GM12874 (cell line): ENCODE data around the gene CLPSL2.

ENCODE experiments used
- TF ChIP-seq, protein P1 (sequence below): IDR thresholded peaks from 2 replicates; pipeline ENCODE4 v1.5.1; 2011; ENCODE audit warnings: low read depth, mild to moderate bottlenecking, control low read depth, low read length, moderate library complexity; ENCODE audit not compliant: insufficient read depth

CLPSL2 gene

DNA sequence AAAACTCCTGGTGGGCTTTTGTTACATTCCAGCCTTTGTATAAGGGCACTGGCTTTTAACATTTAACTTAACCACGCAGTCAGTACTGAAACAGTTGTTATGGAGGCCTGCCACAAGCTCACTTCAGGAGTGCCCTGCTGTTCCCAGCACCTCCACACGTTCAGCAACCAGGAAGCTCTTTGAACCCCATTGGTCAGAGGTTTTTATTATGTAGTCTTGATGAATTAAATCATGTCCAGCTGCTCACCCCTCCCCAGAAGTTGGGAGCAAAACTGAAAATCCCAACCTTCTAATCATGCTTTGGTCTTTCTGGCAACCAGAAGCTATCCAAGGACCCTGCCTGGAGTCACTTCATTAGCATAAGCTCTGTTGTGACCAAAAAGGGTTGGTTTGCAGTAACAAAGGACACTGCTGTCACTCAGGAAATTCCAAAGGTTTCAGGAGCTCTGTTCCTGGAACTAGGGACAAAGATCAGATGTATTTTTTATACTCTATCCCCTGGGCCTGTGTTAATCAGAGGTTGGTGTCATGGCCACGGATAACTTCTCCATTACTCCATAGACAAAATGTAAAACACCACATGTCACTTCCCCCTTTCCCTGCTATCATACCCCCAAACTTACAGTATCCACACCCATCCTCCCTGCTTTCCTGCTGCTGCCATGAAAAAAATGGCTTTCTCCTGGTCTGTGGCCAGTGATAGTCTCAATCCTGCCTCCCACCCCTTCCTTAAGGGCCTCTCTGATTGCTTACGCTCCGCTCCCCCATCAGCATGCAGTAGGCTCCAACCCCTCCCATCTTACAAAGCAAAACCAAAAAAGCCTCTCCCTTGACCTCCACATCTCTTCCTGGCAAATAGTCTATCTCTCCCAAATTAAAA is 36.5 kb upstream of the CLPSL2 start:
- TF ChIP-seq, protein P1, sequence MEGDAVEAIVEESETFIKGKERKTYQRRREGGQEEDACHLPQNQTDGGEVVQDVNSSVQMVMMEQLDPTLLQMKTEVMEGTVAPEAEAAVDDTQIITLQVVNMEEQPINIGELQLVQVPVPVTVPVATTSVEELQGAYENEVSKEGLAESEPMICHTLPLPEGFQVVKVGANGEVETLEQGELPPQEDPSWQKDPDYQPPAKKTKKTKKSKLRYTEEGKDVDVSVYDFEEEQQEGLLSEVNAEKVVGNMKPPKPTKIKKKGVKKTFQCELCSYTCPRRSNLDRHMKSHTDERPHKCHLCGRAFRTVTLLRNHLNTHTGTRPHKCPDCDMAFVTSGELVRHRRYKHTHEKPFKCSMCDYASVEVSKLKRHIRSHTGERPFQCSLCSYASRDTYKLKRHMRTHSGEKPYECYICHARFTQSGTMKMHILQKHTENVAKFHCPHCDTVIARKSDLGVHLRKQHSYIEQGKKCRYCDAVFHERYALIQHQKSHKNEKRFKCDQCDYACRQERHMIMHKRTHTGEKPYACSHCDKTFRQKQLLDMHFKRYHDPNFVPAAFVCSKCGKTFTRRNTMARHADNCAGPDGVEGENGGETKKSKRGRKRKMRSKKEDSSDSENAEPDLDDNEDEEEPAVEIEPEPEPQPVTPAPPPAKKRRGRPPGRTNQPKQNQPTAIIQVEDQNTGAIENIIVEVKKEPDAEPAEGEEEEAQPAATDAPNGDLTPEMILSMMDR = no peak

DNA sequence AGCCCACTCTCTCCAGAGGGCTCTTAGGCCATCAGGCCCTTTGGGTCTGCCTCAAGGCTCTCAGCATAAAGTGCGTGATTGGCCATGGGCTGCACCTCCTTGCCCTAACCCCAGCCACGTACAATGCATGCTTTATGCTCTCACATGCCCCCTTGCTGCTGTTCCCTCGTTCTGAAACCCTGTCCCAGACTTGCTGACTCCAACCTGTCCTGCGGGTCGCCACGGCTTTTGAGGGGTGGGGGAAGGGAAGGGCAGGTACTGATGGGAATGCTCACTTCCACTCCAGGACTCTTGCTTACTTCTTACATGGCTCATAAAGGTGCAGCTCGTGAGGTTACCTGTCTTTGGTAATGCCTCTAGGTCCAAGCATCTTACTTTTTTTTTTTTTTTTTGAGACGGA is 33.6 kb upstream of the CLPSL2 start:
- TF ChIP-seq, protein P1 = no peak

DNA sequence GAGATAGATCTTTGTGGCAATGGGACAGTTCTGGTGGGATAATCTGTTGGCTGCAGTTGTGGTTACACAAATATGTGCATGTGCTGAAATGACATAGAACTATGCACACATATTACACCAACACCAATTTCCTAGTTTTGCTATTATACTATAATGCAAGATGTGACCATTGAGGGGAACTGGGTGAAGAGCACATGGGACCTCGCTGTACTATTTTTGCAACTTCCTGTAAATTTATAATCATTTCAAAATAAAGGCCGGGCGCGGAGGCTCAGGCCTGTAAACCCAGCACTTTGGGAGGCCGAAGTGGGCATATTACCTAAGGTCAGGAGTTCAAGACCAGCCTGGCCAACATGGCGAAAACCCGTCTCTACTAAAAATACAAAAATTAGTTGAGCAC is 30.9 kb upstream of the CLPSL2 start:
- TF ChIP-seq, protein P1 = no peak

DNA sequence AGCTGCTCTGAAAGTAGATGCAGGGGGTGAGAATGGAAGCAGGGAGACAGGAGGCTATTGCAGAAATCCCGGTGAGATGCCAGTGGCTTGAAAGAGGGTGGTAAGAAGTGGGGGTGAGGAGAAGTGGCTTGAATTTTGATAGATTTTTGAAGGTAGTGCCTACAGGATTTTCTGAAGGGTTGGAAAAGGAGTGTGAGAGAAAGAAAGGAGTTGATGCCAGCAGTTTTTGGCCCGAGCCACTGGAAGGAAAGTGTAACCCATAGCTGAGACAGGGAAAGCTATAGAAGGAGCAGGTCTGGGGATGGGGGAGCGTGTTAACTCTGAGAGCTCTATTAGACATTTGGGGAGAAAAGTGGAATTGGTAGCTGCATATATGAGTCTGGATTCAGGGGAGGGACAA is 29.9 kb upstream of the CLPSL2 start:
- TF ChIP-seq, protein P1 = no peak

DNA sequence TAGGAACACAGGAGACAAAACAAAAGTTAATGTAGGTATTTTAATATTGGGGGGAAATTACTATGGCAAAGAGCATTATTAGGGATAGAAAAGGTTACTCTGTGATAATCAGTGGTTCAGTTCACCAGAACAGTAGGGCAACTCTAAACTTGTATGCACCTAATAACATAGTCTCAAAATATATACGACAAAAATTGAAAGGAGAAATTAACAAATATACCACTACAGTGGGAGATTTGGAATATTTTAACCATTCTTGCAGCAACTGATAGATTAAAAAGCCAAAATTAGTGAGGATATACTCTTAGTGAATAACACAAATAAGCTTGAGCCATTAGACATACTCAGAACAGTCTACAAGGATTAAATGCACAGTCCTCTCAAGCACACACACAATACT is 28.5 kb upstream of the CLPSL2 start:
- TF ChIP-seq, protein P1 = no peak

DNA sequence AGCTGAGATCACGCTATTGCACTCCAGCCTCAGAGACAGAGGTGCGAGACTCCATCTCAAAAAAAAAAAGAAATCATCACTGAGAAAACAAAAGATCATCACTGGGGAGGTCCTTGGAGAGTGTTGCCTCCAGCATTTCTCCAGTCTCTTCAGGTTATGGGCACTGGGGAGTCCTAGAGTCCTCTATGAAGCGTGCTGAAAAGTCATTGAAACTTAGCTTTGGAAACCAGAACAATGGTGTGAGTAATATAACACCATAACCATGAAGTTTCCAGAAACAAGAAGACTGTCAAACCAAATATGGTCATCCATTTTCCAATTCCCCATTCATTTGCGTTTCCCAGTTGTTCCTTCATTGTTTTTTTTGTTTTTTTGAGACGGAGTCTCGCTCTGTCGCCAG is 25.8 kb upstream of the CLPSL2 start:
- TF ChIP-seq, protein P1 = no peak

DNA sequence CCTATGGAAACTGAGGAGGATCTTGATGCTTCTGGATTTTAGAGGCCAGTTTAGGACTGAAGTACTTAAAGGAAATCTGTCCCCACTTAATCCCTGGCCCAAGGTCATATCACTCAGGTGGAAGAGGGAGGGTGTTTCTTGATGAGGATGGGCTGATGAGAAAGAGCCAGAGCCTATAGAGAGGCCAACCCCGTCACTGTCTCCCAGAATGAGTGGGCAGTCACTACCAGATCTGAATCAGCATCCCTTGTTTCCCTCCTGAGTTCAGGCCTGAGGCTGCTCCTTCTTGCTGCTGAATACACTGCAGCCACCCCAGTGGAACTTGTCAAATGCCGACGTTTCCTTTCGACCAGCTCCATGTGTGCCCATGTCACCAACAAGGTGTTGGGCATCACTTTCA is 24.8 kb upstream of the CLPSL2 start:
- TF ChIP-seq, protein P1 = no peak

DNA sequence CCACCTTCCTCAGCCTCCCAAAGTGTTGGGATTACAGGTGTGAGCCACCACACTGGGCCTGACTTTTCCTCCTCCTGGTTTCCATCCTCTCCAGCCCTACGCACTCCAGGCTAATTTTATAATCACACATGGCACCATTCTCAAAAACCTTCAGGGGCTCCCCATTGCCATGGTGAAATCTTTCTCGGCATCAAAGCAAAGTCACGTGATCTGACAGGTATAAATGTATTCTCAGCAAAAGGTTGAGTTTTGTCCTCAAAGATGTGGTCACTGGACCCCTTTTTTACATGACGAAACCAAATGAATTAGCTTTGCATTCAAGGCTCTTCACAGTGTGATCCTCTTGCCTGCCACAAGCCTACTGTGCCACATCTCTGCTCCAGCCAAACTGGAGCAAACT is 24.1 kb upstream of the CLPSL2 start:
- TF ChIP-seq, protein P1 = no peak
